ENCODE results near the gene MLLT10.
A peak's percentile ranks its signal among the peaks of the same experiment; 100 is the strongest.
"Not testable (repeated sequence)": the region's sequence is repeated elsewhere in the genome, so short reads cannot be mapped to it uniquely, and the experiment has no call there.

MLLT10 gene

GRCh38 chr10:21707498-21707897, 173.5 kb downstream of the MLLT10 start:
- DNase-seq = no peak

GRCh38 chr10:21712975-21713374, 178.9 kb downstream of the MLLT10 start:
- no peak for DNase-seq

- no peak for DNase-seq
These were observed 181.6 kb downstream of the MLLT10 start for GRCh38 chr10:21715531-21716195.

GRCh38 chr10:21717437-21718054, 183.5 kb downstream of the MLLT10 start:
- not testable (repeated sequence) for DNase-seq

- DNase-seq = no peak
These were observed 185.5 kb downstream of the MLLT10 start for GRCh38 chr10:21719502-21719901.

- no peak for DNase-seq
These were observed 186.1 kb downstream of the MLLT10 start for GRCh38 chr10:21720090-21720489.

- DNase-seq = no peak
These were observed 187.1 kb downstream of the MLLT10 start for GRCh38 chr10:21721000-21721665.

- DNase-seq = no peak
These were observed 188.2 kb downstream of the MLLT10 start for GRCh38 chr10:21722209-21722608.

GRCh38 chr10:21724020-21724589, 190.1 kb downstream of the MLLT10 start:
- no peak for DNase-seq

GRCh38 chr10:21724687-21725367, 190.8 kb downstream of the MLLT10 start:
- peak; percentile 87 to 91 for DNase-seq

GRCh38 chr10:21726601-21727225, 192.7 kb downstream of the MLLT10 start:
- DNase-seq = no peak

- DNase-seq = no peak
These were observed 193.6 kb downstream of the MLLT10 start for GRCh38 chr10:21727452-21728168.

GRCh38 chr10:21728618-21729017, 194.6 kb downstream of the MLLT10 start:
- no peak for DNase-seq

- peak; percentile 49 to 66 for DNase-seq
These were observed 198.2 kb downstream of the MLLT10 start for GRCh38 chr10:21732067-21732772.

- no peak for DNase-seq
These were observed 199.7 kb downstream of the MLLT10 start for GRCh38 chr10:21733710-21734109.

- no peak for DNase-seq
These were observed 203.1 kb downstream of the MLLT10 start for GRCh38 chr10:21737106-21737505.

- no peak for DNase-seq
These were observed 207.0 kb downstream of the MLLT10 start for GRCh38 chr10:21740989-21741388.

- no peak for DNase-seq
These were observed 208.8 kb downstream of the MLLT10 start for GRCh38 chr10:21742740-21743412.

- no peak for DNase-seq
These were observed 210.2 kb downstream of the MLLT10 start for GRCh38 chr10:21744223-21744622.

- no peak for DNase-seq
These were observed 212.1 kb downstream of the MLLT10 start for GRCh38 chr10:21746118-21746517.

- no peak for DNase-seq
These were observed 213.8 kb downstream of the MLLT10 start for GRCh38 chr10:21747809-21748208.
